GM12878 (cell line): Measurements from ENCODE around the gene IGFBP6. TPM values are rescaled to one million over a fixed set of nuclear protein-coding genes. Genes with fewer than 3 reads are reported as not detected.

Experiments used
- ATAC-seq: fragments of 200-7000 bp; cut with Tn5 transposase; 3 replicates; pipeline ENCODE4 v1.9.1; 2020; ENCODE audit warnings: mild to moderate bottlenecking, moderate library complexity
- BruUV-seq: library from RNA; stranded (reverse); fragments of 400-500 nt; replicated peaks from 2 replicates; lab custom pipeline; 2021; lab: Mats Ljungman, UMichigan
- CTCF ChIA-PET: fragments of 300-600 bp; sonication (Branson Sonifier 250); formaldehyde crosslinking; extraction: SDS; loops from one replicate; lab custom pipeline; 2021; ENCODE audit warnings: inconsistent platforms; lab: Yijun Ruan, JAX
- POLR2A ChIA-PET: fragments of 350-600 bp; formaldehyde crosslinking; extraction: SDS; loops from one replicate; lab custom pipeline; 2021; ENCODE audit warnings: inconsistent platforms; lab: Charles Lee
- RAD21 ChIA-PET: fragments of 300-600 bp; sonication (Branson Sonifier 250); formaldehyde crosslinking; loops from one replicate; lab custom pipeline; 2023; ENCODE audit warnings: antibody characterized with exemption; ENCODE audit not compliant: unreplicated experiment; lab: Charles Lee
- SMC1A ChIA-PET: fragments of 300-600 bp; sonication (Branson Sonifier 250); formaldehyde crosslinking; loops from one replicate; lab custom pipeline; 2023; ENCODE audit not compliant: unreplicated experiment, uncharacterized antibody; lab: Charles Lee
- DNase-seq: peaks from one replicate; pipeline ENCODE4 v3.0.0-alpha.2; 2011; ENCODE audit warnings: low read depth, low spot score
- FAIRE-seq: peaks from 3 replicates; lab custom pipeline; 2011; peaks lifted over from hg19 to GRCh38; lab: Jason Lieb, UNC
- H2AFZ ChIP-seq: 2 replicates; pipeline ENCODE4 v1.6.0; 2011; ENCODE audit warnings: low read depth, low read length, control low read depth; ENCODE audit not compliant: control insufficient read depth
- H3K27ac ChIP-seq: 2 replicates; pipeline ENCODE4 v1.5.1; 2011; ENCODE audit warnings: control low read depth; ENCODE audit not compliant: control insufficient read depth, insufficient read depth
- H3K27me3 ChIP-seq, 2 experiments: replicated peaks in 1 of 2; 2 replicates each; pipeline versions ENCODE4 v1.6.0 to v1.6.1; 2011; ENCODE audit warnings: low read length in 1 of 2; ENCODE audit not compliant: control insufficient read depth in 2 of 2, insufficient read depth in 2 of 2
- H3K36me3 ChIP-seq, 2 experiments: 2 replicates each; pipeline ENCODE4 v1.5.1; 2011; ENCODE audit warnings: low read length in 1 of 2; ENCODE audit not compliant: control insufficient read depth in 2 of 2, insufficient read depth in 2 of 2
- H3K4me1 ChIP-seq: 2 replicates; pipeline ENCODE4 v1.6.1; 2011; ENCODE audit warnings: mild to moderate bottlenecking, low read length, moderate library complexity, mixed read lengths; ENCODE audit not compliant: control insufficient read depth, insufficient read depth
- H3K4me2 ChIP-seq: 2 replicates; pipeline ENCODE4 v1.6.0; 2011; ENCODE audit warnings: control low read depth; ENCODE audit not compliant: control insufficient read depth, insufficient read depth
- H3K4me3 ChIP-seq: fragments of 200-600 bp; sonication (generic); 2 replicates; pipeline ENCODE4 v1.5.1; 2016
- H3K79me2 ChIP-seq: 2 replicates; pipeline ENCODE4 v1.6.0; 2011; ENCODE audit warnings: low read length; ENCODE audit not compliant: control insufficient read depth, insufficient read depth
- H3K9ac ChIP-seq: 2 replicates; pipeline ENCODE4 v1.8.0; 2011; ENCODE audit warnings: low read length, control low read depth, mixed read lengths; ENCODE audit not compliant: control insufficient read depth, insufficient read depth
- H3K9me3 ChIP-seq: replicated peaks from 3 replicates; pipeline ENCODE4 v1.5.1; 2011; ENCODE audit warnings: mild to moderate bottlenecking, low read length; ENCODE audit not compliant: control insufficient read depth, insufficient read depth
- H4K20me1 ChIP-seq: 2 replicates; pipeline ENCODE4 v1.6.0; 2011; ENCODE audit not compliant: control insufficient read depth, insufficient read depth
- ATF3 ChIP-seq: IDR thresholded peaks from 2 replicates; pipeline ENCODE4 v1.6.1; 2011; ENCODE audit warnings: low read depth, mild to moderate bottlenecking, low read length, moderate library complexity, borderline replicate concordance; ENCODE audit errors: extremely low read depth
- ATF7 ChIP-seq: fragments of 450-650 bp; IDR thresholded peaks from 2 replicates; pipeline ENCODE4 v1.6.1; 2016; ENCODE audit warnings: low read depth, mild to moderate bottlenecking
- CREB1 ChIP-seq: IDR thresholded peaks from 2 replicates; pipeline ENCODE4 v1.6.1; 2012; ENCODE audit warnings: low read depth, mild to moderate bottlenecking, inconsistent platforms
- FOXK2 ChIP-seq: fragments of 450-650 bp; IDR thresholded peaks from 2 replicates; pipeline ENCODE4 v1.6.1; 2017; ENCODE audit warnings: mild to moderate bottlenecking, moderate library complexity
- HDAC6 ChIP-seq: fragments of 200-600 bp; sonication (generic); IDR thresholded peaks from one replicate; pipeline ENCODE4 v1.8.0; 2017; ENCODE audit warnings: antibody characterized with exemption; ENCODE audit not compliant: unreplicated experiment
- IRF5 ChIP-seq: fragments of 450-650 bp; IDR thresholded peaks from 2 replicates; pipeline ENCODE4 v1.6.1; 2017; ENCODE audit warnings: borderline replicate concordance
- PAX8 ChIP-seq: fragments of 450-650 bp; IDR thresholded peaks from 2 replicates; pipeline ENCODE4 v1.6.1; 2017; ENCODE audit warnings: mild to moderate bottlenecking, moderate library complexity
- PML ChIP-seq: IDR thresholded peaks from 2 replicates; pipeline ENCODE4 v1.6.1; 2012; ENCODE audit warnings: low read length, inconsistent platforms
- POU2F2 ChIP-seq: IDR thresholded peaks from 3 replicates; pipeline ENCODE4 v1.6.1; 2011; ENCODE audit warnings: low read depth, mild to moderate bottlenecking, low read length, borderline replicate concordance
- RUNX3 ChIP-seq: IDR thresholded peaks from 2 replicates; pipeline ENCODE4 v1.6.1; 2012; ENCODE audit warnings: low read length, inconsistent platforms
- SUZ12 ChIP-seq: fragments of 200-600 bp; sonication (generic); IDR thresholded peaks from one replicate; pipeline ENCODE4 v1.6.1; 2018; ENCODE audit warnings: antibody characterized with exemption, mild to moderate bottlenecking; ENCODE audit not compliant: unreplicated experiment
- TCF3 ChIP-seq: IDR thresholded peaks from 2 replicates; pipeline ENCODE4 v1.6.1; 2012; ENCODE audit warnings: low read depth, mild to moderate bottlenecking, low read length, borderline replicate concordance; ENCODE audit not compliant: insufficient read depth
- WGBS: methylation state at CpG from one replicate; pipeline ENCODE4 v1.1.6; 2016; ENCODE audit warnings: low lambda C conversion rate; ENCODE audit not compliant: insufficient replicate concordance, insufficient coverage; ENCODE audit errors: missing lambda C conversion rate; 5-methylcytosine and 5-hydroxymethylcytosine counted together
- in situ Hi-C: fragments of 300-500 bp; cut with MboI; formaldehyde crosslinking; loops from 9 replicates; pipeline ENCODE4 v1.14.3; 2018; ENCODE audit warnings: mixed read lengths
- intact Hi-C: fragments of 100-400 bp; cut with micrococcal nuclease; formaldehyde crosslinking; loops from one replicate; pipeline ENCODE4 v1.14.2; 2022; ENCODE audit not compliant: unreplicated experiment
- polyA plus RNA-seq, 11 experiments: library from polyadenylated mRNA; depleted of rRNA in 4 of 11; unstranded in 6 of 11; stranded (reverse) in 5 of 11; fragments of >200 nt; fragmentation: Nextera tagmentation in 4 of 11; fragmentation: Illumina TruSeq in 1 of 11; extraction: Ambion mirVana in 4 of 11; extraction: Trizol in 1 of 11; gene quantifications; 1 replicate in 1 of 11; 2 replicates in 10 of 11; pipeline versions ENCODE4 v1.2.1 to v1.2.3, GENCODE V29; 2011 to 2016; ENCODE audit warnings: inconsistent platforms in 2 of 11, missing spikeins in 2 of 11, low read depth in 1 of 11
- total RNA-seq, 4 experiments: library from RNA; depleted of rRNA in 3 of 4; stranded (reverse); fragments of >200 nt in 3 of 4; fragmentation: Illumina TruSeq in 1 of 4; extraction: Trizol in 1 of 4; gene quantifications; 2 replicates each; pipeline versions ENCODE4 v1.2.1 to v1.2.3, GENCODE V29; 2013 to 2021

Gene IGFBP6
- total and polyA plus RNA-seq, 10 of the 15 experiments (the other 5 are each of a cell fraction or from before 2014, with no cell fraction given): 0.09 to 0.87 (median 0.56) TPM; not detected in 3

GRCh38 chr12:53073881-53074280, 23.6 kb upstream of the IGFBP6 start:
- RAD21 ChIA-PET: no interaction called here
- SMC1A ChIA-PET: interaction anchor here (0.8 to 1.2 kb wide), 2 partner anchors 13 to 25 kb away, joined by 4 to 5 read pairs; no protein-coding TSS in a partner anchor
- no TSS peak for BruUV-seq
- H3K4me1 ChIP-seq: no peaks in the 10 kb centered on the region; the same call in none of the 2 replicates
- POLR2A ChIA-PET: interaction anchor here (0.7 kb wide), 1 partner anchor 49 kb away, joined by 3 read pairs; no protein-coding TSS in a partner anchor
- WGBS: 98% methylated on average over 6 of the region's 6 CpGs
- H3K4me2 ChIP-seq: no peak overlapping the region
- H3K27ac ChIP-seq: no peak overlapping the region
- ATAC-seq (no peak), DNase-seq (no peak), FAIRE-seq (no peak)
- no peak overlapping the region for H3K4me3 ChIP-seq
- H2AFZ ChIP-seq: no peak overlapping the region
- peaks cover 2 to 10% of the 10 kb centered on the region in 2 experiments; a peak in 3 of 4 replicates for H3K36me3 ChIP-seq
- H4K20me1 ChIP-seq: no peaks in the 10 kb centered on the region; the same call in 1 of the 2 replicates
- intact Hi-C loops: no loop called here
- H3K79me2 ChIP-seq: peaks cover 6% of the 10 kb centered on the region
- no peak overlapping the region for H3K9ac ChIP-seq
- CTCF ChIA-PET: interaction anchor here (1.0 to 12.1 kb wide), 3 partner anchors 8 to 27 kb away, joined by 3 to 355 read pairs (median 5); partner anchors contain the start of genes IGFBP6 and SOAT2
- TF ChIP-seq ATF7 (no peak), ATF3 (no peak), FOXK2 (no peak), PML (no peak), TCF3 (no peak), SUZ12 (no peak), HDAC6 (no peak), RUNX3 (no peak), CREB1 (no peak), POU2F2 (no peak), PAX8 (no peak), IRF5 (no peak)
- H3K27me3 ChIP-seq: no peaks in the 10 kb centered on the region
- in situ Hi-C loops: no loop called here
- H3K9me3 ChIP-seq: no peaks in the 10 kb centered on the region
